ENCODE data around the gene CNBP.

CNBP gene

DNA sequence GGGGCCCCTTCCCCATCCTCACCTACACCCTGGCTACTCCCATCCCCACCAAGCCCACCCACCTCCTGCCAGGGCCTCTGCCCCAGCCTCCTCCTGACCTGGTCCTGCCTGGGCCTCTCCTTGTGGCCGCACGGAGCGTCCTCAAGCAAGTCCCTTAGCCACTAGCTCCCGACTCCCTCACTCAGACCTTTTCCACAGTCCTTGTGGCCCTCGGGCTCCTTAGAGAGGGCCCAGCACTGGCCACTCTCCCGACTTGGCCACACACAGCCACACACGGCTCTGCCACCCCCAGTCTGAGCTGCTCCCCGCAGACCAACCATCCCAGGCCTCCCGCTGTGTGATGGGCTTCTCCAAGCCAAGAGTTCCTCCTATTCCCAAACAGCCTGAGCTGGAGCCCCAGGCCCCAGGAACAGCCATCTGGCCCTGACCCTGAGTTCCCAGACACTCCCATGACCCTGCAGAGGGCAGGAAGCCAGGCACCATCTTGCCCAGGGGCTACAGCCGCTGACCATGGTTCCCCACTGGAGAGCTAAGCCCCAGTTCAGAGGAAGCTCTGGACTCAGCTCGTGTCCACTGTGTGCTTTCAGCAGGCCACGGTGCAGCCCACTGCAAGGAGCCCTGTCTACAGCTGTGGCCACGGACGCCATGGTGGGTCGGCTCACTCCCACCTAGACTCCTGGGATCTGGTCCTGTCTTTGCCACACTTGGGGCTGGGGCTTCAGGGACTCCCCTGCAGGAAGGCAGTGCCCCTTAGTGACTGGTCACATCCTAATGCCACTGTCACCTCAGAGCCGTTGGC is 55.1 kb downstream of the CNBP start:
- H3K4me3 ChIP-seq (ENCODE audit: low read depth, low read length), result no peak overlapping the region
- DNase-seq (ENCODE audit: low read depth), result no peak
- TF ChIP-seq, protein P1, sequence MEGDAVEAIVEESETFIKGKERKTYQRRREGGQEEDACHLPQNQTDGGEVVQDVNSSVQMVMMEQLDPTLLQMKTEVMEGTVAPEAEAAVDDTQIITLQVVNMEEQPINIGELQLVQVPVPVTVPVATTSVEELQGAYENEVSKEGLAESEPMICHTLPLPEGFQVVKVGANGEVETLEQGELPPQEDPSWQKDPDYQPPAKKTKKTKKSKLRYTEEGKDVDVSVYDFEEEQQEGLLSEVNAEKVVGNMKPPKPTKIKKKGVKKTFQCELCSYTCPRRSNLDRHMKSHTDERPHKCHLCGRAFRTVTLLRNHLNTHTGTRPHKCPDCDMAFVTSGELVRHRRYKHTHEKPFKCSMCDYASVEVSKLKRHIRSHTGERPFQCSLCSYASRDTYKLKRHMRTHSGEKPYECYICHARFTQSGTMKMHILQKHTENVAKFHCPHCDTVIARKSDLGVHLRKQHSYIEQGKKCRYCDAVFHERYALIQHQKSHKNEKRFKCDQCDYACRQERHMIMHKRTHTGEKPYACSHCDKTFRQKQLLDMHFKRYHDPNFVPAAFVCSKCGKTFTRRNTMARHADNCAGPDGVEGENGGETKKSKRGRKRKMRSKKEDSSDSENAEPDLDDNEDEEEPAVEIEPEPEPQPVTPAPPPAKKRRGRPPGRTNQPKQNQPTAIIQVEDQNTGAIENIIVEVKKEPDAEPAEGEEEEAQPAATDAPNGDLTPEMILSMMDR (IDR thresholded peaks at IDR 0.05; ENCODE audit: insufficient read depth, low read depth, low read length, missing control alignments), result no peak

DNA sequence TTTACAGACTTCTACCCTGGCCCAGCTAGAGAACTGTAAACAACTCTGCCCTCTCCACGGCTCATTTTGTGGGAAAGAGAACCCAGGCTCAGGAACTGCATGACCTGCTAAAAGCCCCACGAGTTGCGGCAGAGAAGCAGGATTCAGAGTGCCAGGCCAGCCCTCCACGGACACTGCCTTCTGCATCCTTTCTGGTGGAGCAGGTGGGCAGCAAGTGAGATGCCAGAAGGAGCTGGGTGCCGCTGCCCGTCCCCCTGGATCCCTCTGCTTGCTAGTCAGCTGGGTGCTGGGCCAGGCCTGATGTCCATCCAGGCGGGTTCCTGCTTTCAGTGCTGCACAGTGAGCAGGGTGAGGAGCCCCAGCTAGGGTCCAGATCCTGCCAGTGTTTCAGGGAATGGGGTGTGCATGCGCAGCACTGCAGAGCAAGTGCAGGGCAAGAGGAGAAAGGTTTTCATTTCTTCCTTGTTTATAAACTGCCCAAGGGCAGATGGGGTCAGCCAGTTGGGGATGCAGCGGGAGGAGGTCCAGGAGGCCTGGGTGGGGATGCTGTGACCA is 56.9 kb downstream of the CNBP start:
- DNase-seq (ENCODE audit: low read depth), result no peak
- no peak overlapping the region for H3K4me3 ChIP-seq (ENCODE audit: low read depth, low read length)
- TF ChIP-seq, protein P1 (IDR thresholded peaks at IDR 0.05; ENCODE audit: insufficient read depth, low read depth, low read length, missing control alignments), result no peak

DNA sequence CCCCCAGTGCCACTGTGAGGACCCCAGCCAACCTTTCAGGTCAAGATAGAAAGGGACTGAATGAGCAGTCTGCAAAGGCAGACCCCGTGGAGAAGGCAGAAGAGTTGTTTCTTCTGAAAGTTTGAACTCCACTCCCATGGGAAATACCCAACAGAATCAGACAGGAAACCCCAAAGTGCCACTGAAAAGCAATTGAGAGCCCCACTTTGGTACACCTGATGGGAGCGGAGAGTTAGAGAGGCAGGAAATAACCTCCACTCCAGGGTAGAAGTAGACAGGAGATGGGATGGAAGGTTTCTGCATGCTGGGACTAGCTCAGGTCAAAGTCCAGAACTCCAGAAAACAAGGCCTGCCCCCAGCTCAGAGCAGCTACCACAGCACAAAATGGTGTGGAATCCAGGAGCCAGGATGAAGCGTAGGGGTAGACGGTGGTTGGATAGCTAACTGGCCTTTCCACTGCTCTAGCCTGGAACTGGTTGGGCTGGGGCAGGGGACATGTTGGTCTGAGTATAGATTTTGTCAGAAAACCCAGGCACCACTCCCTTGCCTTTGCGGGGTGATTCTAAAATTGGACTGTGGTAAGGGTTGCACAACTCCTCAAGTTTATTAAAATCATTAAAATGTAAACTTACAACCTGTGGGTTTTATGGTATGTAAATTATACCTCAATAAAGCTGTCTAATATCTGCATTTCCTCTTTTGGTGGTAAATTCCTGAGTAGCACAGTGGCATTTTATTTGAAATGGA is 60.2 kb downstream of the CNBP start:
- peak; percentile 36 for DNase-seq (ENCODE audit: low read depth)

GRCh38 chr3:129122412-129123011 is 61.2 kb downstream of the CNBP start:
- DNase-seq (ENCODE audit: low read depth), result peak; percentile 14
- H3K4me3 ChIP-seq (ENCODE audit: low read depth, low read length), result no peak overlapping the region
- TF ChIP-seq, protein P1 (IDR thresholded peaks at IDR 0.05; ENCODE audit: insufficient read depth, low read depth, low read length, missing control alignments), result no peak

More for the DNA sequence above, 60.2 kb downstream of the CNBP start:
- TF ChIP-seq, protein P1 (IDR thresholded peaks at IDR 0.05; ENCODE audit: insufficient read depth, low read depth, low read length, missing control alignments), result no peak
- H3K4me3 ChIP-seq (ENCODE audit: low read depth, low read length), result no peak overlapping the region

GRCh38 chr3:129121792-129122411 is 61.8 kb downstream of the CNBP start, which contains the start of gene RAB43:
Gene RAB43 (minus strand): TSS chr3:129121804. CDS start chr3:129121489, 315 bp downstream.
- TF ChIP-seq, protein P1 (IDR thresholded peaks at IDR 0.05; ENCODE audit: insufficient read depth, low read depth, low read length, missing control alignments), result no peak
- H3K4me3 ChIP-seq (ENCODE audit: low read depth, low read length), result peak within 1 kb of the TSS; percentile 73
- DNase-seq (ENCODE audit: low read depth), result peak; percentile 92

Measured in GM12865 (cell line).